Central memory CD4-positive, alpha-beta T cell (primary cell): ENCODE measurements around the gene UNKL.
A peak's percentile ranks its signal among the peaks of the same experiment; 100 is the strongest.

Experiments
- DNase-seq: peaks from one replicate; pipeline ENCODE4 v3.0.0; 2022

UNKL gene

GRCh38 chr16:1398826-1399581 is 15.5 kb downstream of the UNKL start:
- DNase-seq, result no peak

- DNase-seq, result no peak
These were observed 16.2 kb downstream of the UNKL start for GRCh38 chr16:1398351-1398750.

GRCh38 chr16:1397779-1398178 is 16.7 kb downstream of the UNKL start:
- no peak for DNase-seq

GRCh38 chr16:1395444-1396031 is 19.0 kb downstream of the UNKL start:
- no peak for DNase-seq

GRCh38 chr16:1394367-1394951 is 20.0 kb downstream of the UNKL start:
- no peak for DNase-seq

GRCh38 chr16:1393613-1394176 is 20.8 kb downstream of the UNKL start:
- DNase-seq, result no peak

- DNase-seq, result no peak
These were observed 21.7 kb downstream of the UNKL start for GRCh38 chr16:1392826-1393225.

- DNase-seq, result no peak
These were observed 24.2 kb downstream of the UNKL start for GRCh38 chr16:1390239-1390779.

GRCh38 chr16:1389762-1390161 is 24.7 kb downstream of the UNKL start:
- DNase-seq, result no peak

- no peak for DNase-seq
These were observed 27.2 kb downstream of the UNKL start for GRCh38 chr16:1387331-1387730.

- no peak for DNase-seq
These were observed 29.3 kb downstream of the UNKL start for GRCh38 chr16:1385232-1385631.

- DNase-seq, result no peak
These were observed 30.9 kb downstream of the UNKL start for GRCh38 chr16:1383556-1383955.

- DNase-seq, result no peak
These were observed 32.7 kb downstream of the UNKL start for GRCh38 chr16:1381612-1382406.

- DNase-seq, result no peak
These were observed 34.3 kb downstream of the UNKL start for GRCh38 chr16:1380195-1380594.

- peak; percentile 55 for DNase-seq
These were observed 35.0 kb downstream of the UNKL start for GRCh38 chr16:1379304-1380076.

GRCh38 chr16:1378804-1379303 is 35.6 kb downstream of the UNKL start:
- DNase-seq, result peak; percentile 55

- no peak for DNase-seq
These were observed 36.3 kb downstream of the UNKL start for GRCh38 chr16:1378087-1378803.

- no peak for DNase-seq
These were observed 37.0 kb downstream of the UNKL start for GRCh38 chr16:1377406-1378010.

GRCh38 chr16:1375741-1376410 is 38.6 kb downstream of the UNKL start:
- DNase-seq, result no peak

GRCh38 chr16:1375298-1375640 is 39.2 kb downstream of the UNKL start:
- no peak for DNase-seq
